IMR-90 (cell line): ENCODE measurements around the gene TRMT10A. TPM values are rescaled to one million over a fixed set of nuclear protein-coding genes. Genes with fewer than 3 reads are reported as not detected.

ENCODE experiments used
- ATAC-seq: fragments of 200-7000 bp; cut with Tn5 transposase; 2 replicates; pipeline ENCODE4 v1.9.1; 2020; ENCODE audit warnings: low read depth, mild to moderate bottlenecking, moderate library complexity
- BruUV-seq: library from RNA; stranded (reverse); fragments of 400-500 nt; replicated peaks from 2 replicates; lab custom pipeline; 2021; lab: Mats Ljungman, UMichigan
- CTCF ChIA-PET: fragments of 300-600 bp; formaldehyde crosslinking; extraction: SDS; loops from one replicate; lab custom pipeline; 2021; ENCODE audit warnings: antibody characterized with exemption; lab: Yijun Ruan, JAX
- POLR2A ChIA-PET: fragments of 300-600 bp; sonication (Branson Sonifier 250); formaldehyde crosslinking; loops from one replicate; lab custom pipeline; 2022; ENCODE audit warnings: antibody characterized with exemption; ENCODE audit not compliant: unreplicated experiment; lab: Charles Lee
- DNase-seq: peaks from one replicate; pipeline ENCODE4 v3.0.0; 2013
- H2AFZ ChIP-seq: replicated peaks from 2 replicates; pipeline ENCODE3; 2013; ENCODE audit warnings: low read length, mild to moderate bottlenecking; ENCODE audit not compliant: poor library complexity
- H2AK5ac ChIP-seq: 2 replicates; pipeline ENCODE4 v1.6.1; 2013; ENCODE audit warnings: low read depth, low read length, inconsistent platforms
- H2AK9ac ChIP-seq: replicated peaks from 2 replicates; pipeline ENCODE3; 2013; ENCODE audit warnings: mild to moderate bottlenecking, low read depth, low read length, moderate library complexity; ENCODE audit not compliant: poor library complexity
- H2BK120ac ChIP-seq: 2 replicates; pipeline ENCODE4 v1.6.1; 2013; ENCODE audit warnings: low read depth, low read length, inconsistent platforms
- H2BK15ac ChIP-seq: 3 replicates; pipeline ENCODE4 v1.6.1; 2013; ENCODE audit warnings: low read depth, low read length, inconsistent platforms
- H2BK20ac ChIP-seq: 2 replicates; pipeline ENCODE4 v1.6.1; 2013; ENCODE audit warnings: low read depth, mild to moderate bottlenecking, inconsistent platforms, low read length, moderate library complexity
- H2BK5ac ChIP-seq: 2 replicates; pipeline ENCODE4 v1.6.1; 2013; ENCODE audit warnings: mild to moderate bottlenecking, low read depth, low read length, inconsistent platforms; ENCODE audit not compliant: poor library complexity, severe bottlenecking
- H3K14ac ChIP-seq: replicated peaks from 2 replicates; pipeline ENCODE4 v1.6.1; 2013; ENCODE audit warnings: low read depth, low read length, inconsistent platforms
- H3K18ac ChIP-seq: 2 replicates; pipeline ENCODE4 v1.6.1; 2013; ENCODE audit warnings: low read depth, low read length, control low read depth
- H3K23ac ChIP-seq: 2 replicates; pipeline ENCODE4 v1.6.1; 2013; ENCODE audit warnings: low read depth, low read length, inconsistent platforms
- H3K27ac ChIP-seq: 2 replicates; pipeline ENCODE4 v1.5.1; 2013; ENCODE audit warnings: mild to moderate bottlenecking, control low read depth, low read length; ENCODE audit not compliant: insufficient read depth
- H3K27me3 ChIP-seq: 2 replicates; pipeline ENCODE4 v1.6.1; 2013; ENCODE audit warnings: low read length; ENCODE audit not compliant: control insufficient read depth, insufficient read depth
- H3K36me3 ChIP-seq: 2 replicates; pipeline ENCODE4 v1.6.1; 2013; ENCODE audit warnings: low read length, mixed read lengths; ENCODE audit not compliant: control insufficient read depth, insufficient read depth
- H3K4ac ChIP-seq: 2 replicates; pipeline ENCODE4 v1.6.1; 2013; ENCODE audit warnings: low read depth, low read length, inconsistent platforms
- H3K4me1 ChIP-seq: 2 replicates; pipeline ENCODE4 v1.6.1; 2013; ENCODE audit warnings: low read length, mixed read lengths; ENCODE audit not compliant: control insufficient read depth, insufficient read depth
- H3K4me2 ChIP-seq: 2 replicates; pipeline ENCODE4 v1.6.1; 2013; ENCODE audit warnings: low read depth, mild to moderate bottlenecking, control low read depth, low read length, moderate library complexity
- H3K4me3 ChIP-seq: 2 replicates; pipeline ENCODE4 v1.5.1; 2013; ENCODE audit warnings: low read depth, mild to moderate bottlenecking, control low read depth, low read length, moderate library complexity; ENCODE audit not compliant: insufficient read depth
- H3K56ac ChIP-seq: 2 replicates; pipeline ENCODE4 v1.6.1; 2013; ENCODE audit warnings: low read length, inconsistent platforms; ENCODE audit not compliant: insufficient read depth; ENCODE audit errors: extremely low read depth
- H3K79me1 ChIP-seq, 2 experiments: 2 replicates each; pipeline ENCODE4 v1.6.1; 2013; ENCODE audit warnings: low read length in 2 of 2, inconsistent platforms in 1 of 2, low read depth in 1 of 2
- H3K9ac ChIP-seq: 2 replicates; pipeline ENCODE4 v1.6.1; 2013; ENCODE audit warnings: low read depth, low read length, control low read depth
- H3K9me1 ChIP-seq: 2 replicates; pipeline ENCODE4 v1.6.1; 2013; ENCODE audit warnings: low read length, inconsistent platforms; ENCODE audit not compliant: insufficient read depth
- H3K9me3 ChIP-seq: 2 replicates; pipeline ENCODE4 v1.6.1; 2013; ENCODE audit warnings: low read length; ENCODE audit not compliant: control insufficient read depth, insufficient read depth
- H4K20me1 ChIP-seq: 2 replicates; pipeline ENCODE4 v1.6.1; 2013; ENCODE audit warnings: low read length, inconsistent platforms; ENCODE audit not compliant: insufficient read depth
- H4K5ac ChIP-seq: 2 replicates; pipeline ENCODE4 v1.6.1; 2013; ENCODE audit warnings: mild to moderate bottlenecking, low read depth, low read length, control low read depth
- H4K8ac ChIP-seq, 2 experiments: 2 replicates each; pipeline ENCODE4 v1.6.1; 2013; ENCODE audit warnings: low read depth in 2 of 2, low read length in 2 of 2, control low read depth in 1 of 2, inconsistent platforms in 1 of 2
- H4K91ac ChIP-seq: 2 replicates; pipeline ENCODE4 v1.6.1; 2013; ENCODE audit warnings: low read depth, low read length, inconsistent platforms; ENCODE audit not compliant: insufficient read depth
- CTCF ChIP-seq: conservative IDR thresholded peaks from 2 replicates; pipeline ENCODE4 v1.5.1; 2012; ENCODE audit warnings: mild to moderate bottlenecking, low read depth, low read length, improper control_type of control experiment
- ELK1 ChIP-seq: fragments of 150-350 bp; IDR thresholded peaks from 2 replicates; pipeline ENCODE4 v1.6.1; 2016; ENCODE audit warnings: low read depth, mild to moderate bottlenecking, low read length, moderate library complexity, borderline replicate concordance
- MAZ ChIP-seq: IDR thresholded peaks from 2 replicates; pipeline ENCODE4 v1.6.1; 2012; ENCODE audit warnings: low read depth, mild to moderate bottlenecking, low read length, improper control_type of control experiment, moderate library complexity, borderline replicate concordance
- MXI1 ChIP-seq: IDR thresholded peaks from 2 replicates; pipeline ENCODE4 v1.6.1; 2012; ENCODE audit warnings: low read depth, mild to moderate bottlenecking, low read length, moderate library complexity, borderline replicate concordance
- POLR2A ChIP-seq: IDR thresholded peaks from 2 replicates; pipeline ENCODE4 v1.6.1; 2012; ENCODE audit warnings: mild to moderate bottlenecking, low read depth, low read length
- USF2 ChIP-seq: fragments of 150-350 bp; IDR thresholded peaks from 2 replicates; pipeline ENCODE4 v1.6.1; 2017; ENCODE audit warnings: mild to moderate bottlenecking, antibody characterized with exemption, low read length, low read depth
- WGBS, 2 experiments: methylation state at CpG; one replicate each; pipeline versions ENCODE4 v1.1.5 to v1.1.7; 2013; ENCODE audit warnings: missing lambda C conversion rate in 2 of 2; ENCODE audit not compliant: insufficient read length in 1 of 2; ENCODE audit errors: extremely low coverage in 2 of 2; 5-methylcytosine and 5-hydroxymethylcytosine counted together
- dilution Hi-C: fragments of 300-500 bp; cut with HindIII; formaldehyde crosslinking; loops from one replicate; pipeline ENCODE4 v1.14.3; 2018; ENCODE audit warnings: low sequenced_read_pairs; ENCODE audit not compliant: unreplicated experiment
- in situ Hi-C: fragments of 300-500 bp; cut with MboI; formaldehyde crosslinking; loops from 3 replicates; pipeline ENCODE4 v1.14.3; 2019; ENCODE audit warnings: low sequenced_read_pairs, inconsistent platforms, mixed read lengths
- intact Hi-C: fragments of 100-400 bp; cut with micrococcal nuclease; formaldehyde crosslinking; loops from 2 replicates; pipeline ENCODE4 v1.10.0; 2022
- polyA plus RNA-seq, 3 experiments: library from polyadenylated mRNA; depleted of rRNA; stranded (reverse); fragments of >200 nt; gene quantifications; 2 replicates each; pipeline ENCODE4 v1.2.3, GENCODE V29; 2012; ENCODE audit warnings: low replicate concordance in 1 of 3
- total RNA-seq: library from RNA; depleted of rRNA; stranded (reverse); fragments of >200 nt; gene quantifications from 2 replicates; pipeline ENCODE4 v1.2.3, GENCODE V29; 2012

TRMT10A gene
- total and polyA plus RNA-seq, 2 of the 4 experiments (the other 2 are of a cell fraction), result 3.8 to 4.3 TPM

GRCh38 chr4:99506781-99507180 lies 57.1 kb downstream of the TRMT10A start:
- Histone ChIP-seq H4K91ac (no peak overlapping the region), H3K9me1 (no peaks in the 10 kb centered on the region), H2BK15ac (no peak overlapping the region), H4K20me1 (no peaks in the 10 kb centered on the region), H2AFZ (no peak overlapping the region), H3K27me3 (no peaks in the 10 kb centered on the region), H3K4me2 (no peak overlapping the region), H2BK120ac (no peak overlapping the region), H3K27ac (no peak overlapping the region), H3K23ac (no peak overlapping the region), H3K9ac (no peak overlapping the region), H2AK5ac (no peak overlapping the region), H4K8ac (no peak overlapping the region), H3K36me3 (no peaks in the 10 kb centered on the region), H3K14ac (no peak overlapping the region), H4K5ac (no peak overlapping the region), H3K79me1 (no peaks in the 10 kb centered on the region), H3K4me3 (no peak overlapping the region), H3K56ac (no peak overlapping the region), H3K4ac (no peak overlapping the region), H2BK5ac (no peak overlapping the region), H3K4me1 (no peaks in the 10 kb centered on the region), H2BK20ac (no peak overlapping the region), H3K9me3 (no peaks in the 10 kb centered on the region), H3K18ac (no peak overlapping the region), H2AK9ac (no peak overlapping the region)
- dilution Hi-C loops, result no loop called here
- no TSS peak for BruUV-seq
- ChIA-PET CTCF (no interaction called here), POLR2A (no interaction called here)
- ATAC-seq, result no peak
- WGBS, 2 experiments, result no CpG with 5 or more reads among the region's 2 CpGs
- no peak for TF ChIP-seq USF2
- no peak for TF ChIP-seq POLR2A
- TF ChIP-seq CTCF, result no peak
- TF ChIP-seq MAZ, result no peak
- TF ChIP-seq ELK1, result no peak
- no peak for TF ChIP-seq MXI1
- DNase-seq, result no peak
- in situ Hi-C loops, result no loop called here
- intact Hi-C loops, result no loop called here
